Measurements from ENCODE around the gene EIF1AX. TPM values are rescaled to one million over a fixed set of nuclear protein-coding genes. Genes with fewer than 3 reads are reported as not detected.
"Not testable (repeated sequence)": the region's sequence is repeated elsewhere in the genome, so short reads cannot be mapped to it uniquely, and the experiment has no call there.

EIF1AX gene, protein sequence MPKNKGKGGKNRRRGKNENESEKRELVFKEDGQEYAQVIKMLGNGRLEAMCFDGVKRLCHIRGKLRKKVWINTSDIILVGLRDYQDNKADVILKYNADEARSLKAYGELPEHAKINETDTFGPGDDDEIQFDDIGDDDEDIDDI
- 100 to 1,000 TPM; 214 to 219 TPM for total RNA-seq

- Mint-ChIP-seq H3K4me1 (peaks cover 30% of the 10 kb centered on the region), H3K4me3 (peak within 1 kb of the TSS; percentile 86), H3K36me3 (peaks cover 20% of the 10 kb centered on the region), H3K27ac (peak within 1 kb of the TSS; percentile 87), H3K27me3 (no peaks in the 10 kb centered on the region), H3K9me3 (no peaks in the 10 kb centered on the region)
- DNase-seq = peak; percentile 93
These were observed at the start of gene EIF1AX for GRCh38 chrX:20141281-20142220. Gene EIF1AX, minus strand, starts transcription at chrX:20141838. Its CDS starts 198 bp downstream, at chrX:20141640.

DNA sequence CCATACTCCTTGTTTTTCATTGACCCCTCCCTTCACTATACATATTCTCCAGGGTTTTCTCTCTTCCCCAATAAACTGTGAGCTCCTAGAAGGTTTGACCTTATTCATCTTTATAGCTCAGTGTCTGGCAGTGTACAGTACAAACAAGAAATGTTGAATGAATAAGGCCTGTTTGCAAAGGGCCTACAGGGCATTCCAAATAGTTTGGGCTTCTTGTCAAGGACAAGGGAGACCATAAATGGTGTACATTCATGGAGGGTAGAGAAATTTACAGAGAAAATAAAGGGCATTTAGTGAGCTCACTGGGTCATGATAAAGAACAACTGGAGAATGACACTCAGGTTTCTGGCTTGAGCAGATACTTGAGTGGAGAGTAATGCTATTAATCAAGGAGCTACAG, 47.5 kb upstream of the EIF1AX start:
- H3K9me3 Mint-ChIP-seq = no peaks in the 10 kb centered on the region
- H3K36me3 Mint-ChIP-seq = peaks cover 26% of the 10 kb centered on the region
- H3K4me3 Mint-ChIP-seq = no peak overlapping the region
- no peak for DNase-seq
- no peak overlapping the region for H3K27ac Mint-ChIP-seq
- H3K27me3 Mint-ChIP-seq = no peaks in the 10 kb centered on the region
- H3K4me1 Mint-ChIP-seq = peaks cover 1% of the 10 kb centered on the region

- peaks cover 10% of the 10 kb centered on the region for H3K4me1 Mint-ChIP-seq
- H3K4me3 Mint-ChIP-seq = no peak overlapping the region
- no peaks in the 10 kb centered on the region for H3K27me3 Mint-ChIP-seq
- peak overlapping the region; percentile 30 for H3K27ac Mint-ChIP-seq
- no peak for DNase-seq
- H3K36me3 Mint-ChIP-seq = peaks cover 28% of the 10 kb centered on the region
- no peaks in the 10 kb centered on the region for H3K9me3 Mint-ChIP-seq
These were observed 40.1 kb upstream of the EIF1AX start for GRCh38 chrX:20181598-20182329.

DNA sequence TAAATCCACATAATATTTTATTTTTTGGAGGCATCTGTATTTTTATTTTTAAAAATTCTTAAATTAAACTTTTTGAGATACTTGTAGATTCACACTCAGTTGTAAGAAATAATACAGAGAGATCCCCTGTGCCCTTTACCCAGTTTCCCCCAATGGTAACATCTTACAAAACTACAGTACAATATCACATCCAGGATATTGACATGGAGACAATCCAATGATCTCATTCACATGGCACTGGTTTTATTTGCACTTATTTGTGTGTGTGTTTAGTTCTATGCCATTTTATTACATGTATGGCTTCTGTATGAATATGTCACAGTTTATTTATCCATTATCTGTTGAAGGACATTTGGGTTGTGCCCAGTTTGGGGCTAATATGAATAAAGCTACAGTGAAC, 35.5 kb upstream of the EIF1AX start:
- H3K4me1 Mint-ChIP-seq = peaks cover 6% of the 10 kb centered on the region
- no peaks in the 10 kb centered on the region for H3K27me3 Mint-ChIP-seq
- H3K4me3 Mint-ChIP-seq = no peak overlapping the region
- no peaks in the 10 kb centered on the region for H3K9me3 Mint-ChIP-seq
- H3K27ac Mint-ChIP-seq = no peak overlapping the region
- no peak for DNase-seq
- peaks cover 11% of the 10 kb centered on the region for H3K36me3 Mint-ChIP-seq

- Mint-ChIP-seq H3K27ac (no peak overlapping the region), H3K4me1 (no peaks in the 10 kb centered on the region)
These were observed 32.2 kb upstream of the EIF1AX start for GRCh38 chrX:20173856-20174255.

DNA sequence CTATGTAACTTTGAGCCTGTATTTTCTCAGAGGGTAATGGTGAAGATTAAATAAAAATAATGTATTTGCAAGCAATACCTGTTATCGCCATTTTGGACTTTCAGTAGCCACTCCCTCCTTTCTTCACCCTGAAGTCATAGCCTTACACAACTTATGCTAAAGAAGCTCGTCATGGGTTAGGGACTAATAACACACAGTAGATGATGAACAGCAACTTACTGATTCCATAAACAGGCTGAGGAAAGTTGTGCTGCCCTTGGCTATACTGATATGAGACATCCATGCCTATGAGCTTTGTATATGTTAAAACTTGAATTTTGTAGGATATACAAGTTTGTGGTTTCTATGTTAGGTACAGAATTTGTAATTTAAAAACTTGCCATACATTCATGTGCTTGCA, 31.7 kb upstream of the EIF1AX start:
- no peaks in the 10 kb centered on the region for H3K36me3 Mint-ChIP-seq
- H3K27ac Mint-ChIP-seq = no peak overlapping the region
- H3K4me3 Mint-ChIP-seq = no peak overlapping the region
- no peak for DNase-seq
- H3K9me3 Mint-ChIP-seq = no peaks in the 10 kb centered on the region
- no peaks in the 10 kb centered on the region for H3K27me3 Mint-ChIP-seq
- H3K4me1 Mint-ChIP-seq = no peaks in the 10 kb centered on the region

More at GRCh38 chrX:20173856-20174255, 32.2 kb upstream of the EIF1AX start:
- no peak for DNase-seq
- Mint-ChIP-seq H3K36me3 (peaks cover 2% of the 10 kb centered on the region), H3K27me3 (no peaks in the 10 kb centered on the region), H3K4me3 (no peak overlapping the region), H3K9me3 (no peaks in the 10 kb centered on the region)

GRCh38 chrX:20171887-20172286, 30.2 kb upstream of the EIF1AX start:
- H3K4me1 Mint-ChIP-seq = no peaks in the 10 kb centered on the region
- H3K27ac Mint-ChIP-seq = no peak overlapping the region
- no peaks in the 10 kb centered on the region for H3K27me3 Mint-ChIP-seq
- no peak for DNase-seq
- no peaks in the 10 kb centered on the region for H3K9me3 Mint-ChIP-seq
- H3K4me3 Mint-ChIP-seq = no peak overlapping the region
- peaks cover 2% of the 10 kb centered on the region for H3K36me3 Mint-ChIP-seq

- not testable (repeated sequence) for H3K27me3 Mint-ChIP-seq, H3K4me1 Mint-ChIP-seq, DNase-seq, H3K4me3 Mint-ChIP-seq, H3K27ac Mint-ChIP-seq, H3K9me3 Mint-ChIP-seq
- peaks cover 19% of the 10 kb centered on the region for H3K36me3 Mint-ChIP-seq
These were observed 20.9 kb upstream of the EIF1AX start for GRCh38 chrX:20162516-20162915.

GRCh38 chrX:20159797-20160385, 18.3 kb upstream of the EIF1AX start:
- no peaks in the 10 kb centered on the region for H3K4me1 Mint-ChIP-seq
- no peaks in the 10 kb centered on the region for H3K9me3 Mint-ChIP-seq
- H3K4me3 Mint-ChIP-seq = no peak overlapping the region
- peaks cover 25% of the 10 kb centered on the region for H3K36me3 Mint-ChIP-seq
- DNase-seq = no peak
- no peaks in the 10 kb centered on the region for H3K27me3 Mint-ChIP-seq
- no peak overlapping the region for H3K27ac Mint-ChIP-seq

GRCh38 chrX:20151689-20152088, 10.1 kb upstream of the EIF1AX start:
- Mint-ChIP-seq H3K9me3 (no peaks in the 10 kb centered on the region), H3K36me3 (peaks cover 23% of the 10 kb centered on the region), H3K27me3 (no peaks in the 10 kb centered on the region), H3K4me3 (no peak overlapping the region), H3K4me1 (peaks cover 5% of the 10 kb centered on the region), H3K27ac (no peak overlapping the region)
- DNase-seq = no peak

DNA sequence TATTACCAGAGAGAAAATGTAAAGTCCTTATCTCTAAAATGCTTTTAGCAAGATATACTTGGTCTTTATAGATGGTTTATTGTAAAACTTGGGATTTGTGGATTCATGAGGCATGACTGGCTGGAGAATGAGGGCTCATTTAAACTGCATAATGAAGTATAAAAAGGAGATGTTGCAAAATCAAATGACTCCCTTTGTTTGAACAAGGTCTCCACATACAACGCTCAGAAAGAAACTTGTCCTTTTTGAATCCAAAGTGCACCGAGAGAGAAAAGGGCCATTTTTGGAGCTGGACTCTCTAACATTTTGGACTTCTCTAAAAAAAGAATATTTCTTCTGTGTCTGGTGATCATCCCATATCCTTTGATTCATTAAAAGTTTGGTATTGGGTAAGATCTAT, 7.7 kb upstream of the EIF1AX start:
- H3K4me1 Mint-ChIP-seq = peaks cover 12% of the 10 kb centered on the region
- no peaks in the 10 kb centered on the region for H3K9me3 Mint-ChIP-seq

GRCh38 chrX:20147561-20147960, 5.9 kb upstream of the EIF1AX start:
- no peak for DNase-seq
- H3K36me3 Mint-ChIP-seq = peaks cover 13% of the 10 kb centered on the region
- no peaks in the 10 kb centered on the region for H3K9me3 Mint-ChIP-seq
- no peak overlapping the region for H3K27ac Mint-ChIP-seq
- H3K4me1 Mint-ChIP-seq = peaks cover 19% of the 10 kb centered on the region
- H3K4me3 Mint-ChIP-seq = no peak overlapping the region
- H3K27me3 Mint-ChIP-seq = no peaks in the 10 kb centered on the region

More for the DNA sequence above, 7.7 kb upstream of the EIF1AX start:
- Mint-ChIP-seq H3K27me3 (no peaks in the 10 kb centered on the region), H3K36me3 (peaks cover 16% of the 10 kb centered on the region), H3K4me3 (no peak overlapping the region), H3K27ac (no peak overlapping the region)
- no peak for DNase-seq

GRCh38 chrX:20144491-20144890, 2.9 kb upstream of the EIF1AX start:
- Mint-ChIP-seq H3K9me3 (no peaks in the 10 kb centered on the region), H3K4me1 (peaks cover 25% of the 10 kb centered on the region), H3K27me3 (no peaks in the 10 kb centered on the region), H3K27ac (peak overlapping the region; percentile 70), H3K36me3 (peaks cover 13% of the 10 kb centered on the region), H3K4me3 (no peak overlapping the region)
- DNase-seq = no peak

- peaks cover 32% of the 10 kb centered on the region for H3K4me1 Mint-ChIP-seq
- DNase-seq = no peak
- H3K36me3 Mint-ChIP-seq = peaks cover 20% of the 10 kb centered on the region
- no peak overlapping the region for H3K27ac Mint-ChIP-seq
- no peak overlapping the region for H3K4me3 Mint-ChIP-seq
- no peaks in the 10 kb centered on the region for H3K9me3 Mint-ChIP-seq
- no peaks in the 10 kb centered on the region for H3K27me3 Mint-ChIP-seq
These were observed 1.9 kb upstream of the EIF1AX start for GRCh38 chrX:20143561-20143960.

DNA sequence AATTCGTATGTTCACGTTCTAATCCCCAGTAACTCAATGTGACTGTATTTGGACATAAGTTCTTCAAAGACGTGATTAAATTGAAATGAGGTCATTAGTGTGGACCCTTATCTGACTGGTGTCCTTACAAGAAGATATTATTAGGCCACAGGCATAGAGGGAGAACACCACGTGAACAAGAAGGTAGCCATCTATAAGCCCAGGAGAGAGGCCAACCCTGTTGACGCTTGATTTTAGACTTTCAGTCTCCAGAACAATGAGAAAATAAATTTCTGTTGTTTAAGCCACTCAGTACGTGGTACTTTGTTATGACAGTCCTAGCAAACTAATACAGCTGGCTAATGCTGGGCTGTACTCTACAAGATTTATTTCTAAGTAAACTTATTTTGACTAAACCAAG, 1.5 kb upstream of the EIF1AX start:
- H3K27me3 Mint-ChIP-seq = no peaks in the 10 kb centered on the region
- H3K4me3 Mint-ChIP-seq = peak overlapping the region; percentile 67
- no peaks in the 10 kb centered on the region for H3K9me3 Mint-ChIP-seq
- peaks cover 20% of the 10 kb centered on the region for H3K36me3 Mint-ChIP-seq
- no peak overlapping the region for H3K27ac Mint-ChIP-seq
- H3K4me1 Mint-ChIP-seq = peaks cover 30% of the 10 kb centered on the region
- no peak for DNase-seq

Data from activated naive CD8-positive, alpha-beta T cell treated with anti-CD3 and anti-CD28 coated beads for 36 hours (primary cell).